ENCODE measurements around the gene KCNK2.
"Not testable (repeated sequence)": the region's sequence is repeated elsewhere in the genome, so short reads cannot be mapped to it uniquely, and the experiment has no call there.

The KCNK2 gene

GRCh38 chr1:215163144-215163543, 80.6 kb downstream of the KCNK2 start:
- DNase-seq: not testable (repeated sequence)

GRCh38 chr1:215166886-215167285, 84.3 kb downstream of the KCNK2 start:
- DNase-seq: no peak

GRCh38 chr1:215181518-215181917, 99.0 kb downstream of the KCNK2 start:
- no peak for DNase-seq

- no peak for DNase-seq
These were observed 102.6 kb downstream of the KCNK2 start for GRCh38 chr1:215185067-215185620.

GRCh38 chr1:215188302-215188950, 105.9 kb downstream of the KCNK2 start:
- no peak for DNase-seq

- no peak for DNase-seq
These were observed 109.8 kb downstream of the KCNK2 start for GRCh38 chr1:215192306-215192705.

GRCh38 chr1:215198021-215198420, 115.5 kb downstream of the KCNK2 start:
- no peak for DNase-seq

GRCh38 chr1:215200121-215200520, 117.6 kb downstream of the KCNK2 start:
- DNase-seq: no peak

- no peak for DNase-seq
These were observed 118.7 kb downstream of the KCNK2 start for GRCh38 chr1:215201283-215201682.

GRCh38 chr1:215202868-215203267, 120.3 kb downstream of the KCNK2 start:
- no peak for DNase-seq

GRCh38 chr1:215210167-215210566, 127.6 kb downstream of the KCNK2 start:
- no peak for DNase-seq

GRCh38 chr1:215215846-215216245, 133.3 kb downstream of the KCNK2 start:
- DNase-seq: no peak

- DNase-seq: no peak
These were observed 136.8 kb downstream of the KCNK2 start for GRCh38 chr1:215219372-215219771.

- DNase-seq: no peak
These were observed 137.8 kb downstream of the KCNK2 start for GRCh38 chr1:215220346-215220745.

- DNase-seq: no peak
These were observed 144.2 kb downstream of the KCNK2 start for GRCh38 chr1:215226757-215227156.

GRCh38 chr1:215228193-215228592, 145.7 kb downstream of the KCNK2 start:
- DNase-seq: no peak

- no peak for DNase-seq
These were observed 158.9 kb downstream of the KCNK2 start for GRCh38 chr1:215241451-215241850.

GRCh38 chr1:215243345-215244054, 161.0 kb downstream of the KCNK2 start:
- DNase-seq: no peak

GRCh38 chr1:215250913-215251312, 168.4 kb downstream of the KCNK2 start:
- DNase-seq: no peak

- no peak for DNase-seq
These were observed 168.9 kb downstream of the KCNK2 start for GRCh38 chr1:215251428-215251827.

GRCh38 chr1:215252164-215252563, 169.6 kb downstream of the KCNK2 start:
- DNase-seq: no peak

GRCh38 chr1:215256936-215257679, 174.6 kb downstream of the KCNK2 start:
- DNase-seq: no peak

- DNase-seq: no peak
These were observed 178.2 kb downstream of the KCNK2 start for GRCh38 chr1:215260711-215261110.

GRCh38 chr1:215262106-215262505, 179.6 kb downstream of the KCNK2 start:
- DNase-seq: no peak

All from retina (tissue), 1 donor.